HepG2 (cell line): Measurements from ENCODE around the gene MBOAT7. TPM values are rescaled to one million over a fixed set of nuclear protein-coding genes. Genes with fewer than 3 reads are reported as not detected.

Experiments used
- ATAC-seq: fragments of 200-7000 bp; cut with Tn5 transposase; 3 replicates; pipeline ENCODE4 v1.9.1; 2020; ENCODE audit warnings: mild to moderate bottlenecking, moderate library complexity
- BruUV-seq: library from RNA; stranded (reverse); fragments of 400-500 nt; replicated peaks from 2 replicates; lab custom pipeline; 2021; lab: Mats Ljungman, UMichigan
- CTCF ChIA-PET: fragments of 300-600 bp; formaldehyde crosslinking; extraction: SDS; loops from one replicate; lab custom pipeline; 2021; ENCODE audit warnings: low total read pairs, inconsistent platforms, low intra/inter-chr PET ratio; lab: Yijun Ruan, JAX
- POLR2A ChIA-PET: fragments of 350-600 bp; sonication (Branson Sonifier 250); formaldehyde crosslinking; loops from one replicate; lab custom pipeline; 2020; ENCODE audit warnings: antibody characterized with exemption, inconsistent platforms; lab: Yijun Ruan, JAX
- DNase-seq: peaks from one replicate; pipeline ENCODE4 v3.0.0-alpha.2; 2015; ENCODE audit warnings: low spot score
- FAIRE-seq: peaks from 3 replicates; lab custom pipeline; 2011; peaks lifted over from hg19 to GRCh38; lab: Jason Lieb, UNC
- H2AFZ ChIP-seq: one replicate; pipeline ENCODE4 v1.6.1; 2011; ENCODE audit warnings: low read length, inconsistent platforms
- H3K27ac ChIP-seq: fragments of 300-600 bp; 3 replicates; pipeline ENCODE4 v1.8.0; 2011; ENCODE audit warnings: mixed run types, mild to moderate bottlenecking, mixed read lengths, low read length, inconsistent platforms; ENCODE audit not compliant: insufficient read depth; ENCODE audit errors: extremely low read length
- H3K27me3 ChIP-seq, 2 experiments: fragments of 200-600 bp in 1 of 2; 2 replicates in 1 of 2; 3 replicates in 1 of 2; pipeline versions ENCODE4 v1.6.0 to v1.8.0; 2011; ENCODE audit warnings: low read length in 2 of 2, mild to moderate bottlenecking in 2 of 2, moderate library complexity in 2 of 2, inconsistent platforms in 1 of 2; ENCODE audit not compliant: insufficient read depth in 2 of 2, control insufficient read depth in 1 of 2
- H3K36me3 ChIP-seq, 2 experiments: fragments of 200-600 bp in 1 of 2; replicated peaks in 1 of 2; 2 replicates in 1 of 2; 3 replicates in 1 of 2; pipeline versions ENCODE4 v1.5.1 to v1.8.0; 2011; ENCODE audit warnings: low read length in 2 of 2, inconsistent platforms in 1 of 2; ENCODE audit not compliant: insufficient read depth in 2 of 2, control insufficient read depth in 1 of 2
- H3K4me1 ChIP-seq: 2 replicates; pipeline ENCODE4 v1.5.1; 2012; ENCODE audit warnings: low read length, inconsistent platforms; ENCODE audit not compliant: insufficient read depth
- H3K4me2 ChIP-seq: 2 replicates; pipeline ENCODE4 v1.6.0; 2011; ENCODE audit warnings: low read depth, low read length, inconsistent platforms
- H3K4me3 ChIP-seq, 3 experiments: fragments of 200-600 bp in 1 of 3; sonication (generic), shearing (Covaris generic) in 1 of 3; replicated peaks in 1 of 3; 2 replicates each; pipeline ENCODE4 v1.5.1; 2011 to 2016; ENCODE audit warnings: low read length in 3 of 3, inconsistent platforms in 2 of 3, low read depth in 2 of 3, mild to moderate bottlenecking in 2 of 3, control low read depth in 1 of 3, mixed read lengths in 1 of 3; ENCODE audit not compliant: insufficient read depth in 1 of 3
- H3K79me2 ChIP-seq: one replicate; pipeline ENCODE4 v1.6.1; 2011; ENCODE audit warnings: low read length, inconsistent platforms; ENCODE audit not compliant: insufficient read depth
- H3K9ac ChIP-seq: 2 replicates; pipeline ENCODE4 v1.6.0; 2011; ENCODE audit warnings: mild to moderate bottlenecking, low read depth, low read length, inconsistent platforms; ENCODE audit not compliant: insufficient read depth
- H3K9me3 ChIP-seq: 2 replicates; pipeline ENCODE4 v1.5.1; 2012; ENCODE audit warnings: mild to moderate bottlenecking, low read length
- H4K20me1 ChIP-seq: 2 replicates; pipeline ENCODE4 v1.6.0; 2011; ENCODE audit warnings: inconsistent platforms, mild to moderate bottlenecking, low read length, moderate library complexity; ENCODE audit not compliant: insufficient read depth
- ATM ChIP-seq: fragments of 450-650 bp; IDR thresholded peaks from 2 replicates; pipeline ENCODE4 v1.7.1; 2017; ENCODE audit warnings: mild to moderate bottlenecking, borderline replicate concordance
- CHD4 ChIP-seq: fragments of 200-600 bp; sonication (generic); IDR thresholded peaks from 2 replicates; pipeline ENCODE4 v1.7.0; 2017; ENCODE audit warnings: mild to moderate bottlenecking, low read length, borderline replicate concordance
- HNRNPLL ChIP-seq: fragments of 200-400 bp; formaldehyde crosslinking; IDR thresholded peaks from 2 replicates; pipeline ENCODE4 v1.6.1; 2017; ENCODE audit warnings: mild to moderate bottlenecking, low read depth, low read length; ENCODE audit not compliant: poor library complexity, severe bottlenecking
- HOXD1 ChIP-seq: sonication (generic); formaldehyde crosslinking; IDR thresholded peaks from 2 replicates; pipeline ENCODE4 v1.5.0; 2020; ENCODE audit warnings: missing genetic modification reagents
- MAZ ChIP-seq, 2 experiments: sonication (generic) in 1 of 2; formaldehyde crosslinking in 1 of 2; IDR thresholded peaks; 2 replicates each; pipeline versions ENCODE4 v1.5.0 to v1.6.1; 2012 to 2020; ENCODE audit warnings: low read depth in 2 of 2, mild to moderate bottlenecking in 2 of 2, borderline replicate concordance in 1 of 2, improper control_type of control experiment in 1 of 2, low read length in 1 of 2, missing genetic modification reagents in 1 of 2, moderate library complexity in 1 of 2
- MXI1 ChIP-seq: IDR thresholded peaks from 3 replicates; pipeline ENCODE4 v1.6.1; 2012; ENCODE audit warnings: low read depth, low read length, inconsistent platforms, borderline replicate concordance
- NCOR1 ChIP-seq: fragments of 200-600 bp; sonication (generic); IDR thresholded peaks from 2 replicates; pipeline ENCODE4 v1.7.0; 2017; ENCODE audit warnings: antibody characterized with exemption, low read length, borderline replicate concordance
- SALL1 ChIP-seq: sonication (generic); formaldehyde crosslinking; IDR thresholded peaks from 2 replicates; pipeline ENCODE4 v1.8.0; 2022; ENCODE audit warnings: mild to moderate bottlenecking, missing genetic modification reagents
- SIN3A ChIP-seq: IDR thresholded peaks from 2 replicates; pipeline ENCODE4 v1.6.1; 2011; ENCODE audit warnings: low read depth, mild to moderate bottlenecking, control low read depth, low read length, borderline replicate concordance
- SP1 ChIP-seq, 2 experiments: fragments of 450-650 bp in 1 of 2; sonication (generic) in 1 of 2; formaldehyde crosslinking in 1 of 2; IDR thresholded peaks; 2 replicates each; pipeline versions ENCODE4 v1.4.0 to v1.6.1; 2016 to 2020; ENCODE audit warnings: missing genetic modification reagents in 1 of 2
- SP5 ChIP-seq: IDR thresholded peaks from 2 replicates; pipeline ENCODE4 v1.6.1; 2016; ENCODE audit warnings: low read depth, borderline replicate concordance
- TARDBP ChIP-seq: sonication (generic); formaldehyde crosslinking; IDR thresholded peaks from 2 replicates; pipeline ENCODE4 v1.8.0; 2022; ENCODE audit warnings: mild to moderate bottlenecking, missing genetic modification reagents
- THAP11 ChIP-seq: IDR thresholded peaks from 2 replicates; pipeline ENCODE4 v1.6.1; 2016; ENCODE audit warnings: missing biosample characterization, missing genetic modification reagents
- ZC3H13 ChIP-seq: sonication (generic); formaldehyde crosslinking; IDR thresholded peaks from 2 replicates; pipeline ENCODE4 v1.8.1; 2023; ENCODE audit warnings: mild to moderate bottlenecking, missing genetic modification reagents, moderate library complexity
- ZMAT3 ChIP-seq: sonication (generic); formaldehyde crosslinking; conservative IDR thresholded peaks from 2 replicates; pipeline ENCODE4 v1.7.0; 2021; ENCODE audit warnings: missing genetic modification reagents
- ZNF607 ChIP-seq: sonication (generic); formaldehyde crosslinking; IDR thresholded peaks from 2 replicates; pipeline ENCODE4 v1.5.1; 2020; ENCODE audit warnings: missing genetic modification reagents, mild to moderate bottlenecking, borderline replicate concordance
- ZSCAN9 ChIP-seq: IDR thresholded peaks from 2 replicates; pipeline ENCODE4 v1.6.1; 2016; ENCODE audit warnings: borderline replicate concordance
- WGBS: methylation state at CpG from one replicate; pipeline ENCODE4 v1.1.6; 2017; ENCODE audit warnings: low lambda C conversion rate; 5-methylcytosine and 5-hydroxymethylcytosine counted together
- in situ Hi-C: cut with HindIII; loops from 2 replicates; pipeline ENCODE4 v1.10.0; 2017; ENCODE audit warnings: low pct_unique_long_range_greater_than_20kb; ENCODE audit not compliant: extremely low pct_ligation_motif_present
- intact Hi-C: fragments of 100-400 bp; cut with micrococcal nuclease; formaldehyde crosslinking; loops from one replicate; pipeline ENCODE4 v1.10.0; 2022; ENCODE audit not compliant: unreplicated experiment
- polyA plus RNA-seq, 8 experiments: library from polyadenylated mRNA; depleted of rRNA in 3 of 8; stranded (reverse) in 7 of 8; unstranded in 1 of 8; fragments of >200 nt; fragmentation: Illumina TruSeq in 4 of 8; extraction: Trizol in 4 of 8; gene quantifications; 2 replicates each; pipeline versions ENCODE4 v1.2.1 to v1.2.3, GENCODE V29; 2011 to 2016; ENCODE audit warnings: low read depth in 4 of 8, missing spikeins in 1 of 8, mixed read lengths in 1 of 8; ENCODE audit not compliant: insufficient read depth in 1 of 8
- total RNA-seq, 5 experiments: library from RNA; depleted of rRNA; stranded (reverse); fragments of >200 nt; fragmentation: Illumina TruSeq; extraction: Trizol; gene quantifications; 2 replicates each; pipeline ENCODE4 v1.2.3, GENCODE V29; 2016; ENCODE audit warnings: low read depth in 1 of 5
- TF ChIP-seq, protein P1 (sequence below): IDR thresholded peaks from 2 replicates; pipeline ENCODE4 v1.6.1; 2012; ENCODE audit warnings: low read length, improper control_type of control experiment
- TF ChIP-seq, protein P2 (sequence below): sonication (generic); IDR thresholded peaks from 2 replicates; pipeline ENCODE4 v1.6.1; 2016; ENCODE audit warnings: low read depth, borderline replicate concordance

MBOAT7 gene
- total and polyA plus RNA-seq, 2 of the 13 experiments (the other 11 are each of a cell fraction or from before 2014, with no cell fraction given), result 22.2 to 25.5 TPM

DNA sequence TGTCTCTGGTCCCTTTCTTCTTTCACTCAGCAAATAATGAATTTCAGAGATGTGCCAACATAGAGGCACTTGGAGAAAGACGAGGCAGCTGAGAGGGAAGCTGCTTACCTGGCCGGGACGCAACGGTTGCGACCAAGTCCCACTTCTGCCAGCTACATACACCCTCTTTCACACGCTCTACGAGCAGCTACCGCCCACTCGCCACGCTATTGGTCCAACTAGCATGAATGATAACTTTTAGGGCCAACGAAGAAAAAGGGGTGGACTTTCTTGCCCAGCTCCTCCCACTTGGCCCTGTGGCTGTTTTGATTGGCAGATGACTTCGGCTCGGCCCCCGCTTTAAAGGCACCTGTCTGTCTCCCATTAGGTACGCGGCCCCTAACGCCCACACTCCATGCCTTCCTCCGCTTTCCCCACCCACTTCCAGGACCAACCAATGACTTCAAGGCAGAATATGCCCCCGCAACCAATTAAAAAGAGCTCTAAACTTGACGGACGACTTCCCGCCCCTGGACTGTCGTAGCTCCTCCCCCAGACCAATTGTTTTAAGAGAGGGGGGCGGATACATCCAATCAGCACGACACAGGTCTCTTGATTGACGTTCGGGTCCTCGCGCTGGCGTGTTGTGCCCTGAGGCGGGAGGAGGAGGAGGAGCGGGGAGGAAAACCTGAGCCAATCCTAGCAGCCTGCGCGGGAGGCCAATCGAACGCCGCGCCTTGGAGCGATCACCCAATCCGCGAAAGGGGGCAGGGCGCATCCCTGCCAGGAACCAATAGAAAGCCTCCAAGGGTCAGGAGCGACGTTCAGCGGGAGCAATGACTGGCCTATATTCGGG lies 52.3 kb downstream of the MBOAT7 start:
- Histone ChIP-seq H3K9ac (peak overlapping the region; percentile 97), H3K4me3 (peak overlapping the region; percentile 62 to 86 (median 82)), H3K4me2 (peak overlapping the region; percentile 94), H3K27me3 (no peaks in the 10 kb centered on the region; a peak in 1 of 5 replicates), H3K4me1 (peaks cover 42% of the 10 kb centered on the region), H2AFZ (peak overlapping the region; percentile 72), H3K9me3 (peaks cover 5% of the 10 kb centered on the region), H4K20me1 (peaks cover 8% of the 10 kb centered on the region; the same call in 1 of the 2 replicates), H3K79me2 (peaks cover 37% of the 10 kb centered on the region), H3K27ac (peak overlapping the region; percentile 88), H3K36me3 (peaks cover 12 to 25% of the 10 kb centered on the region in 2 experiments)
- in situ Hi-C loops (no loop called here), intact Hi-C loops (loop anchor here (5.0 kb wide), 1 partner anchor 65 kb away; the partner anchor contains the start of gene RPS9)
- CTCF ChIA-PET, result no interaction called here
- ATAC-seq (peak; percentile 88), FAIRE-seq (peak; percentile 98), DNase-seq (peak; percentile 100)
- no TSS peak for BruUV-seq
- 0% methylated on average over 28 of the region's 46 CpGs for WGBS
- POLR2A ChIA-PET, result interaction anchor here (0.7 to 2.8 kb wide), 27 partner anchors 10 to 978 kb away, joined by 3 to 73 read pairs (median 5); partner anchors contain the start of genes LENG1, LENG8, LENG9 and MBOAT7
- peak; percentile 77 for TF ChIP-seq THAP11 (CRISPR knock-in tag)
- TF ChIP-seq MAZ (IDR thresholded peaks at IDR 0.05; ENCODE audit: borderline replicate concordance, low read depth, low read length), result peak; percentile 62; the same call in 1 of the 2 replicates
- TF ChIP-seq MAZ (CRISPR knock-in tag; IDR thresholded peaks at IDR 0.05; ENCODE audit: low read depth), result no peak; the same call in 1 of the 2 replicates
- peak; percentile 45 for TF ChIP-seq HNRNPLL
- TF ChIP-seq SP1 (IDR thresholded peaks at IDR 0.05), result peak; percentile 61
- TF ChIP-seq SP1 (CRISPR knock-in tag; IDR thresholded peaks at IDR 0.05), result peak; percentile 84
- TF ChIP-seq NCOR1, result peak; percentile 39; the same call in 1 of the 2 replicates
- peak; percentile 58; the same call in 1 of the 2 replicates for TF ChIP-seq SP5 (CRISPR knock-in tag)
- TF ChIP-seq SIN3A, result peak; percentile 83; the same call in 1 of the 2 replicates
- TF ChIP-seq, protein P1, sequence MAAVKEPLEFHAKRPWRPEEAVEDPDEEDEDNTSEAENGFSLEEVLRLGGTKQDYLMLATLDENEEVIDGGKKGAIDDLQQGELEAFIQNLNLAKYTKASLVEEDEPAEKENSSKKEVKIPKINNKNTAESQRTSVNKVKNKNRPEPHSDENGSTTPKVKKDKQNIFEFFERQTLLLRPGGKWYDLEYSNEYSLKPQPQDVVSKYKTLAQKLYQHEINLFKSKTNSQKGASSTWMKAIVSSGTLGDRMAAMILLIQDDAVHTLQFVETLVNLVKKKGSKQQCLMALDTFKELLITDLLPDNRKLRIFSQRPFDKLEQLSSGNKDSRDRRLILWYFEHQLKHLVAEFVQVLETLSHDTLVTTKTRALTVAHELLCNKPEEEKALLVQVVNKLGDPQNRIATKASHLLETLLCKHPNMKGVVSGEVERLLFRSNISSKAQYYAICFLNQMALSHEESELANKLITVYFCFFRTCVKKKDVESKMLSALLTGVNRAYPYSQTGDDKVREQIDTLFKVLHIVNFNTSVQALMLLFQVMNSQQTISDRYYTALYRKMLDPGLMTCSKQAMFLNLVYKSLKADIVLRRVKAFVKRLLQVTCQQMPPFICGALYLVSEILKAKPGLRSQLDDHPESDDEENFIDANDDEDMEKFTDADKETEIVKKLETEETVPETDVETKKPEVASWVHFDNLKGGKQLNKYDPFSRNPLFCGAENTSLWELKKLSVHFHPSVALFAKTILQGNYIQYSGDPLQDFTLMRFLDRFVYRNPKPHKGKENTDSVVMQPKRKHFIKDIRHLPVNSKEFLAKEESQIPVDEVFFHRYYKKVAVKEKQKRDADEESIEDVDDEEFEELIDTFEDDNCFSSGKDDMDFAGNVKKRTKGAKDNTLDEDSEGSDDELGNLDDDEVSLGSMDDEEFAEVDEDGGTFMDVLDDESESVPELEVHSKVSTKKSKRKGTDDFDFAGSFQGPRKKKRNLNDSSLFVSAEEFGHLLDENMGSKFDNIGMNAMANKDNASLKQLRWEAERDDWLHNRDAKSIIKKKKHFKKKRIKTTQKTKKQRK, result peak; percentile 73
- peak; percentile 25; the same call in 1 of the 2 replicates for TF ChIP-seq SALL1 (CRISPR knock-in tag)
- TF ChIP-seq ZC3H13, result no peak
- no peak for TF ChIP-seq CHD4
- 0 out of 2 replicates have a peak, but pooled peaks have one; percentile 12 for TF ChIP-seq ZSCAN9 (CRISPR knock-in tag)
- no peak for TF ChIP-seq ZMAT3 (CRISPR knock-in tag)
- peak; percentile 9; the same call in 1 of the 2 replicates for TF ChIP-seq ZNF607 (CRISPR knock-in tag)
- TF ChIP-seq ATM, result no peak
- TF ChIP-seq, protein P2, sequence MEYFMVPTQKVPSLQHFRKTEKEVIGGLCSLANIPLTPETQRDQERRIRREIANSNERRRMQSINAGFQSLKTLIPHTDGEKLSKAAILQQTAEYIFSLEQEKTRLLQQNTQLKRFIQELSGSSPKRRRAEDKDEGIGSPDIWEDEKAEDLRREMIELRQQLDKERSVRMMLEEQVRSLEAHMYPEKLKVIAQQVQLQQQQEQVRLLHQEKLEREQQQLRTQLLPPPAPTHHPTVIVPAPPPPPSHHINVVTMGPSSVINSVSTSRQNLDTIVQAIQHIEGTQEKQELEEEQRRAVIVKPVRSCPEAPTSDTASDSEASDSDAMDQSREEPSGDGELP, result 0 out of 2 replicates have a peak, but pooled peaks have one; percentile 16
- peak; percentile 9; the same call in 1 of the 3 replicates for TF ChIP-seq MXI1
- 0 out of 2 replicates have a peak, but pooled peaks have one; percentile 24 for TF ChIP-seq TARDBP (CRISPR knock-in tag)
- TF ChIP-seq HOXD1 (CRISPR knock-in tag), result no peak
